Lung (tissue), 12 donors: Measurements from ENCODE around the gene GRM8. TPM values are rescaled to one million over a fixed set of nuclear protein-coding genes. Genes with fewer than 3 reads are reported as not detected.

Source experiments
- ATAC-seq: fragments of 200-7000 bp; cut with Tn5 transposase; one replicate; pipeline ENCODE4 v1.9.1; 2020; ENCODE audit warnings: moderate number of reproducible peaks; ENCODE audit not compliant: insufficient read depth, low FRiP score
- DNase-seq, 3 donors: peaks; one replicate each; pipeline ENCODE4 v3.0.0-alpha.2; 2013 to 2017
- H3K27ac ChIP-seq, 2 donors: one replicate each; pipeline ENCODE4 v1.5.1; 2013; ENCODE audit warnings: mild to moderate bottlenecking in 2 of 2, moderate library complexity in 2 of 2, control low read depth in 1 of 2, inconsistent platforms in 1 of 2, low read depth in 1 of 2, low read length in 1 of 2
- H3K27me3 ChIP-seq, 3 donors: one replicate each; pipeline ENCODE4 v1.5.1; 2013; ENCODE audit warnings: low read length in 2 of 3; ENCODE audit not compliant: control insufficient read depth in 3 of 3, insufficient read depth in 3 of 3
- H3K36me3 ChIP-seq, 4 donors: one replicate each; pipeline ENCODE4 v1.5.1; 2013; ENCODE audit warnings: low read length in 4 of 4, mild to moderate bottlenecking in 1 of 4, moderate library complexity in 1 of 4; ENCODE audit not compliant: control insufficient read depth in 4 of 4, insufficient read depth in 4 of 4
- H3K4me1 ChIP-seq, 5 donors: one replicate each; pipeline ENCODE4 v1.5.1; 2013; ENCODE audit warnings: low read length in 5 of 5, mild to moderate bottlenecking in 2 of 5, moderate library complexity in 1 of 5; ENCODE audit not compliant: control insufficient read depth in 5 of 5, insufficient read depth in 5 of 5
- H3K4me3 ChIP-seq: one replicate; pipeline ENCODE4 v1.5.1; 2013; ENCODE audit warnings: mild to moderate bottlenecking, control low read depth, moderate library complexity
- H3K9ac ChIP-seq, 2 donors: one replicate each; pipeline ENCODE4 v1.5.1; 2013; ENCODE audit warnings: low read length in 2 of 2, control low read depth in 1 of 2; ENCODE audit not compliant: insufficient read depth in 1 of 2
- H3K9me3 ChIP-seq, 4 donors: one replicate each; pipeline ENCODE4 v1.5.1; 2013; ENCODE audit warnings: low read length in 3 of 4, mild to moderate bottlenecking in 1 of 4, moderate library complexity in 1 of 4; ENCODE audit not compliant: control insufficient read depth in 4 of 4, insufficient read depth in 3 of 4
- CTCF ChIP-seq: IDR thresholded peaks from 2 replicates; pipeline ENCODE4 v1.5.1; 2012; ENCODE audit warnings: mild to moderate bottlenecking; ENCODE audit errors: control extremely low read depth, extremely low read depth
- WGBS, 2 donors: extraction: QIAGEN DNeasy Blood & Tissue Kit; methylation state at CpG; one replicate each; pipeline ENCODE4 v1.1.7; 2013; 5-methylcytosine and 5-hydroxymethylcytosine counted together
- polyA plus RNA-seq, 2 donors: library from polyadenylated mRNA; stranded (reverse); fragments of 200-250 nt; gene quantifications; one replicate each; pipeline ENCODE4 v1.2.1, GENCODE V29; 2013
- total RNA-seq, 2 donors: library from RNA; depleted of rRNA in 1 of 2; stranded (reverse); fragments of >200 nt in 1 of 2; gene quantifications; one replicate each; pipeline ENCODE4 v1.2.1, GENCODE V29; 2014 to 2021
- donor health status: control.
- donor health status: control.
- donor health status: Bipolar disorder and iron deficiency.
- donor health status: healthy.
- donor health status: DM: yes; HTN: yes; CAD: no.

The GRM8 gene
- total and polyA plus RNA-seq, 4 donors: 0.01 to 0.83 (median 0.24) TPM; not detected in 1

- DNase-seq (no peak), ATAC-seq (no peak)
- no peak overlapping the region for H3K27ac ChIP-seq
- H3K36me3 ChIP-seq: no peaks in the 10 kb centered on the region
- no peak for TF ChIP-seq CTCF
- H3K4me1 ChIP-seq: no peaks in the 10 kb centered on the region
- no peak overlapping the region for H3K9ac ChIP-seq
- no peaks in the 10 kb centered on the region for H3K27me3 ChIP-seq
- 85 to 99% methylated on average over 1 of the region's 1 CpG for WGBS, 2 donors
- peaks cover 0 to 4% (median 0%) of the 10 kb centered on the region in 4 donors for H3K9me3 ChIP-seq
- no peak overlapping the region for H3K4me3 ChIP-seq
Observed at GRCh38 chr7:127221731-127222130, 31.0 kb downstream of the GRM8 start.

- no peak for ATAC-seq
Observed at GRCh38 chr7:127214956-127215718, 37.6 kb downstream of the GRM8 start.

DNA sequence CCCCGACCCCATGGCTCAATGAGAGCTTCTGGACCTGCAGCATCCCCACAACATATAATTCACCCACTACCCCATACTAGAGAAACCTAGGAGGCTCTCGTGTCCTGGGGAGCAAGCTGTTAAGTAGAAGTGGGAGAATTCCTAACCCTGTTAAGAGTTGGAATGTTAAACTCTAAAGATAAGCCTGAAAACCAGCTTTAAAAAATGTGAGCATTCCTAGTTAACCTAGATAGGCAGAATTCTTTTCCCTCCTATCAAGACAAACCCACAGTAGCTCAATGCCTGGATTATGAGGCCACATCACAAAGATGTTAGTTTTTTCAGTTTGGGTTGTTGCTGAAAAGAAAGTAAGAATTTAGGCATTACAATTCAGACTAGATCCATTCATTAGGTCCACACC is 42.9 kb downstream of the GRM8 start:
- no peak for TF ChIP-seq CTCF
- 50 to 67% methylated on average over 2 of the region's 2 CpGs for WGBS, 2 donors

More at GRCh38 chr7:127214956-127215718, 37.6 kb downstream of the GRM8 start:
- H3K36me3 ChIP-seq: no peaks in the 10 kb centered on the region
- no peak for TF ChIP-seq CTCF
- peaks cover 0 to 3% (median 0%) of the 10 kb centered on the region in 3 donors for H3K27me3 ChIP-seq
- 74 to 82% methylated on average over 4 of the region's 4 CpGs for WGBS, 2 donors
- DNase-seq: no peak
- H3K4me3 ChIP-seq: no peak overlapping the region
- H3K9me3 ChIP-seq: peaks cover 0 to 2% (median 0%) of the 10 kb centered on the region in 4 donors
- no peaks in the 10 kb centered on the region for H3K4me1 ChIP-seq
- H3K27ac ChIP-seq: no peak overlapping the region
- H3K9ac ChIP-seq: no peak overlapping the region

More for the DNA sequence above, 42.9 kb downstream of the GRM8 start:
- Histone ChIP-seq H3K9me3 (peaks cover 0 to 2% (median 0%) of the 10 kb centered on the region in 4 donors), H3K27ac (no peak overlapping the region), H3K36me3 (no peaks in the 10 kb centered on the region), H3K4me1 (no peaks in the 10 kb centered on the region), H3K27me3 (no peaks in the 10 kb centered on the region), H3K9ac (no peak overlapping the region), H3K4me3 (no peak overlapping the region)
- peak in 1 of 3 donors; percentile 1 for DNase-seq
- ATAC-seq: no peak
